Osteocyte (in vitro differentiated cells): ENCODE results near the gene RSPH1. TPM values are rescaled to one million over a fixed set of nuclear protein-coding genes. Genes with fewer than 3 reads are reported as not detected.

Experiments used
- DNase-seq: peaks from one replicate; pipeline ENCODE4 v3.0.0; 2021; ENCODE audit warnings: mixed read lengths; ENCODE audit not compliant: unreplicated experiment; ENCODE audit errors: extremely low spot score
- H3K27ac Mint-ChIP-seq: one replicate; pipeline ENCODE4 v1.8.0; 2021; ENCODE audit warnings: mild to moderate bottlenecking, mixed read lengths; ENCODE audit not compliant: unreplicated experiment
- H3K27me3 Mint-ChIP-seq: one replicate; pipeline ENCODE4 v1.8.0; 2021; ENCODE audit warnings: mixed read lengths; ENCODE audit not compliant: unreplicated experiment
- H3K36me3 Mint-ChIP-seq: one replicate; pipeline ENCODE4 v1.8.0; 2021; ENCODE audit warnings: mixed read lengths; ENCODE audit not compliant: unreplicated experiment
- H3K4me1 Mint-ChIP-seq: one replicate; pipeline ENCODE4 v1.8.0; 2021; ENCODE audit warnings: mixed read lengths; ENCODE audit not compliant: unreplicated experiment
- H3K4me3 Mint-ChIP-seq: one replicate; pipeline ENCODE4 v1.8.0; 2021; ENCODE audit warnings: mild to moderate bottlenecking, moderate library complexity, mixed read lengths; ENCODE audit not compliant: unreplicated experiment
- H3K9me3 Mint-ChIP-seq: one replicate; pipeline ENCODE4 v1.8.0; 2021; ENCODE audit warnings: mixed read lengths; ENCODE audit not compliant: unreplicated experiment
- total RNA-seq: library from RNA; stranded (reverse); gene quantifications from 2 replicates; pipeline ENCODE4 v1.2.1, GENCODE V29; 2021
- TF ChIP-seq, protein P1 (sequence below): fragments of 200-600 bp; sonication (generic); IDR thresholded peaks from 2 replicates; pipeline ENCODE4 v1.5.0; 2021; ENCODE audit warnings: antibody characterized with exemption, mild to moderate bottlenecking, moderate library complexity

The RSPH1 gene
- total RNA-seq, 1 donor from 2014 or later = 0.19 TPM

DNA sequence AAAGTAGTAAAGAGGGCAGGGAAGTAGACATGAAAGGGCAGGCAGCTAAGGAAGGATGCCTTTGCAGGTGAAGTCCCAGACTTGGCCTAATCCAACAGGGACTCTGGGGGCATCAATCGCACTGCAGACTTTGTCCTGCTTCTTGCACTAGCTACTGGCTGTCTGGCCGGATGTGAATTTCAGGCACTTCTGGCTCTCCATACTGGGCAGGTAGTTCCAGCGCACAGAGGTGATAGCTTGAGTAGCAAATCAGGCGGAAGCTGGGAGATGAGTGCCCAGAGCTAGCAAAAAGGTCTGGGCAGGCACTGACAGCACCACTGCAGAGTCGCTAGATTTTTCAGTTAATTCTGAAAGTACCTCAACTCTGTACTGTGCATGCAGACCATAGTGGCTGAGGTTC lies 997 bp downstream of the RSPH1 start:
- no peaks in the 10 kb centered on the region for H3K36me3 Mint-ChIP-seq
- H3K9me3 Mint-ChIP-seq = no peaks in the 10 kb centered on the region
- H3K4me1 Mint-ChIP-seq = peaks cover 13% of the 10 kb centered on the region
- peak overlapping the region; percentile 95 for H3K4me3 Mint-ChIP-seq
- H3K27ac Mint-ChIP-seq = no peak overlapping the region
- peak; percentile 49 for DNase-seq
- TF ChIP-seq, protein P1, sequence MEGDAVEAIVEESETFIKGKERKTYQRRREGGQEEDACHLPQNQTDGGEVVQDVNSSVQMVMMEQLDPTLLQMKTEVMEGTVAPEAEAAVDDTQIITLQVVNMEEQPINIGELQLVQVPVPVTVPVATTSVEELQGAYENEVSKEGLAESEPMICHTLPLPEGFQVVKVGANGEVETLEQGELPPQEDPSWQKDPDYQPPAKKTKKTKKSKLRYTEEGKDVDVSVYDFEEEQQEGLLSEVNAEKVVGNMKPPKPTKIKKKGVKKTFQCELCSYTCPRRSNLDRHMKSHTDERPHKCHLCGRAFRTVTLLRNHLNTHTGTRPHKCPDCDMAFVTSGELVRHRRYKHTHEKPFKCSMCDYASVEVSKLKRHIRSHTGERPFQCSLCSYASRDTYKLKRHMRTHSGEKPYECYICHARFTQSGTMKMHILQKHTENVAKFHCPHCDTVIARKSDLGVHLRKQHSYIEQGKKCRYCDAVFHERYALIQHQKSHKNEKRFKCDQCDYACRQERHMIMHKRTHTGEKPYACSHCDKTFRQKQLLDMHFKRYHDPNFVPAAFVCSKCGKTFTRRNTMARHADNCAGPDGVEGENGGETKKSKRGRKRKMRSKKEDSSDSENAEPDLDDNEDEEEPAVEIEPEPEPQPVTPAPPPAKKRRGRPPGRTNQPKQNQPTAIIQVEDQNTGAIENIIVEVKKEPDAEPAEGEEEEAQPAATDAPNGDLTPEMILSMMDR = no peak
- peaks cover 19% of the 10 kb centered on the region for H3K27me3 Mint-ChIP-seq

DNA sequence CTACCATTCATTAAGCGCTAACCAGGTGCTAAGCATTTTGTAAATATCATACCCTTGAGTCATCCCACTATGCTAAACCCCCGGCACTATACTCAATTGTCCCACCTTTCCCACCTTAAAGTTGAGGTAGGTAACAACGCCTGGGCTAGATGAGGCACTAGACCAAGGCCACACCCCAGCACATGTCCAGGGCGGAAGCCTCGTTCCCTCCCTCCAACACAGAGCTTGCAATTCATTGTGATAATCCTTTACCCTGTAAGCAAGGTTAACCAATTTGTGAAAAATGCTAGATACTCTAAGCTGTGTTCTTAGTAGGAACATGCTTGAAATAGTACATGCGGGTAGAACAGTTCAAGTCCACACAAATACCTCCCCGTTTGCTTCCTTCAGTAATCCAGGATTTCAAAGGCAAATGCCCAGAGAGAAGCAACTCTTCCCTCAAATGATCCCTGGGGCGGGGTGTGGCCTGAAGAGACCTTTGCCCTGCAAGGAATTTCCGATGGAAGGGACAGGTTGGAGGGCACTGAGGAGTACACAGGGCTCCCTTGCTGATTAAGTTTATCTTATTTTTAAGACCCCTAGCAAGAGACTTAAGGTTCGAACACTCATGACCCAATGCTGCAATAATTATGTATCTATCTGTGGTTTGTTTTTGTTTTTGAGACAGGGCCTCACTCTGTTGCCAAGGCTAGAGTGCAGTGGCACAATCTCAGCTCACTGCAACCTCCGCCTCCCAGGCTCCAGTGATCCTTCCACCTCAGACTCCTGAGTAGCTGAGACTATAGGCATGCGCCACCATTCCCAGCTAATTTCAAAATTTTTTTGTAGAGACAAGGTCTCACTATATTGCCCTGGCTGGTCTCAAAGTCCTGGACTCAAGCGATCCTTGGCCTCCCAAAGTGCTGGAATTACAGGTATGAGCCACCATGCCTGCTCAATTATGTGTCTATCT lies 2.6 kb downstream of the RSPH1 start:
- peak; percentile 54 for DNase-seq
- Mint-ChIP-seq H3K9me3 (no peaks in the 10 kb centered on the region), H3K4me1 (peaks cover 13% of the 10 kb centered on the region), H3K27ac (no peak overlapping the region), H3K4me3 (no peak overlapping the region), H3K27me3 (peaks cover 22% of the 10 kb centered on the region), H3K36me3 (no peaks in the 10 kb centered on the region)
- TF ChIP-seq, protein P1 = no peak

DNA sequence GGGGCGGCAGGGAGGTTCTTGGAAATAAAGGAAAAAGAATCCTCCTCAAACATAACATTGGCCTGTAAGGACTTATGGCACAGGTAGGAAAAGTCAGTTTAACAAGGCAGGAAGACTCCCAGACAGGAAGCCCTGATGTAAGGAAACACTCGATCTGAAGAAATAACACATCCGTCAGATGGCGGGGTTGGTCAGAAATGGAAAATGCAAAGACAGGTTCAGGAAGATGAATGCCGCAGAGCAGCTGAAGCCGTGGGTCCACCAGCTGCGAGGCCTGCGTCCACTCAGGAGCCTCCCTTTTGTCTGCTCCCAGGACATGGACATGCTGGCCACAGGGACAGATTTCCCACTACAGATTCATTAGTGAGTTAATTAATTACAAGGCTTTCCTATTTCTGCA lies 3.8 kb downstream of the RSPH1 start:
- Mint-ChIP-seq H3K36me3 (no peaks in the 10 kb centered on the region), H3K4me3 (no peak overlapping the region), H3K9me3 (no peaks in the 10 kb centered on the region), H3K27me3 (peaks cover 32% of the 10 kb centered on the region), H3K27ac (no peak overlapping the region), H3K4me1 (peaks cover 13% of the 10 kb centered on the region)
- TF ChIP-seq, protein P1 = no peak
- DNase-seq = peak; percentile 81

DNA sequence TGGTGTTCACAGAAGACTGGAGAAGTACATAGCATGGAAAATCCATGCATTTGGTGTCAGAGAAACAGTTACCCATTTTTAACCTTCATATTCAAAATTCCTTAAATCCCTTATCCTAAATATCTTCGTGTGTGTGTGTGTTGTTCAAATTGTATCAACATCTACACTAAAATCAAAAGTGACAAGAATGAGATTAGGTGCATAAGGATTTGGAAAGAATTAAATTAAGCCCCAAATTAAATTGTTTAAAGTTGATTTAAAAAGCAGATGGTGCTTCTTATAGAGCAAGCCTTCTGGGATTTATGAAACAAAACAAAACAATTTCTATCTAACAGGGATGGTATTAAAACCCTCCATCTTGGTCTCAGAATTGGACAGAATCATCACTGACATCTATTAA lies 4.7 kb downstream of the RSPH1 start:
- DNase-seq = no peak
- no peak overlapping the region for H3K27ac Mint-ChIP-seq
- H3K4me3 Mint-ChIP-seq = no peak overlapping the region
- no peaks in the 10 kb centered on the region for H3K9me3 Mint-ChIP-seq
- TF ChIP-seq, protein P1 = no peak
- peaks cover 7% of the 10 kb centered on the region for H3K4me1 Mint-ChIP-seq
- peaks cover 41% of the 10 kb centered on the region for H3K27me3 Mint-ChIP-seq
- no peaks in the 10 kb centered on the region for H3K36me3 Mint-ChIP-seq

- Mint-ChIP-seq H3K4me3 (no peak overlapping the region), H3K36me3 (no peaks in the 10 kb centered on the region), H3K27ac (no peak overlapping the region), H3K4me1 (peaks cover 3% of the 10 kb centered on the region), H3K9me3 (no peaks in the 10 kb centered on the region), H3K27me3 (peaks cover 47% of the 10 kb centered on the region)
- DNase-seq = no peak
- TF ChIP-seq, protein P1 = no peak
These were observed 5.3 kb downstream of the RSPH1 start for GRCh38 chr21:42490720-42491119.
